Tibial nerve (tissue), 3 donors: ENCODE results near the gene OTOP2.

Experiments
- POLR2A ChIP-seq, 2 donors: fragments of 450-650 bp; IDR thresholded peaks; one replicate each; pipeline ENCODE4 v1.6.1; 2017; ENCODE audit warnings: antibody characterized with exemption in 2 of 2, mild to moderate bottlenecking in 2 of 2, moderate library complexity in 2 of 2
- TF ChIP-seq, protein P1 (sequence below), 5 experiments: fragments of 200-600 bp in 3 of 5; fragments of 450-650 bp in 2 of 5; sonication (generic) in 3 of 5; IDR thresholded peaks; one replicate each; pipeline ENCODE4 v1.5.1; 2016 to 2019; ENCODE audit warnings: antibody characterized with exemption in 5 of 5, mild to moderate bottlenecking in 3 of 5, moderate library complexity in 2 of 5

DNA sequence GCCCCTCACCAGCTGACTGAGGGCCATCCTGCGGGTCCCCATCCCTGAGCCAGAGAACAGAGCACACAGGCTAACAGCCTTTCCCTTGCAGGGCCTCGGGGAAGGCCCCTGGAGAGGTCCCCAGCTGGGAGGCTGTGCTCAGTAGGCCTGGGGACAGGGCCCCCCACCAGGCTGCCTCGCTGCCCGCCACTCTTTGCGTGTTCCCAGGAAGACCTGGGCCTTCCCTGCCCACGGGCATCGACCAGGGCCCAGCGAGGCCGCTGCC, 47.7 kb downstream of the OTOP2 start:
- TF ChIP-seq, protein P1, sequence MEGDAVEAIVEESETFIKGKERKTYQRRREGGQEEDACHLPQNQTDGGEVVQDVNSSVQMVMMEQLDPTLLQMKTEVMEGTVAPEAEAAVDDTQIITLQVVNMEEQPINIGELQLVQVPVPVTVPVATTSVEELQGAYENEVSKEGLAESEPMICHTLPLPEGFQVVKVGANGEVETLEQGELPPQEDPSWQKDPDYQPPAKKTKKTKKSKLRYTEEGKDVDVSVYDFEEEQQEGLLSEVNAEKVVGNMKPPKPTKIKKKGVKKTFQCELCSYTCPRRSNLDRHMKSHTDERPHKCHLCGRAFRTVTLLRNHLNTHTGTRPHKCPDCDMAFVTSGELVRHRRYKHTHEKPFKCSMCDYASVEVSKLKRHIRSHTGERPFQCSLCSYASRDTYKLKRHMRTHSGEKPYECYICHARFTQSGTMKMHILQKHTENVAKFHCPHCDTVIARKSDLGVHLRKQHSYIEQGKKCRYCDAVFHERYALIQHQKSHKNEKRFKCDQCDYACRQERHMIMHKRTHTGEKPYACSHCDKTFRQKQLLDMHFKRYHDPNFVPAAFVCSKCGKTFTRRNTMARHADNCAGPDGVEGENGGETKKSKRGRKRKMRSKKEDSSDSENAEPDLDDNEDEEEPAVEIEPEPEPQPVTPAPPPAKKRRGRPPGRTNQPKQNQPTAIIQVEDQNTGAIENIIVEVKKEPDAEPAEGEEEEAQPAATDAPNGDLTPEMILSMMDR (IDR thresholded peaks at IDR 0.05): no peak
- no peak for TF ChIP-seq POLR2A (IDR thresholded peaks at IDR 0.05)
